HG03571 (cell line): ENCODE measurements around the gene TEX51.

Experiments used
- ATAC-seq: cut with Tn5 transposase; IDR thresholded peaks from one replicate; pipeline ENCODE4 v1.9.1; 2021; ENCODE audit not compliant: unreplicated experiment

TEX51 gene

DNA sequence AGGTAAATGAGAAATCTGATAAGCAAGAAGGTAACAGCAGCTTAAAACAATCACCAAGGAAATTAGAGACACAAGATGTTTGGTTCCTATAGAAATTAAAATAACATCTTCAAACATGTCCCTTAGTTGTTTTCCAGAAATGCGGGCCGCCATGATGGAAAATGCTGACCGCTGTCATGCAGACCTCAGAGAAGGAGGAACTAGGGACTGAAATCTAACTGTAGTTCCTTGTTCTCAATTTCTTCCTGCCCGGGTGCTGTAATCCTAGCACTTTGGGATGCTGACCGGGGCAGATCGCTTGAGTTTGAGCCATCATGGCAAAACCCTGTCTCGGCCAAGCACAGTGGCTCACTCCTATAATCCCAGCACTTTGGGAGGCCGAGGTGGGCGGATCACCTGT, 51.1 kb downstream of the TEX51 start:
- ATAC-seq: no peak

DNA sequence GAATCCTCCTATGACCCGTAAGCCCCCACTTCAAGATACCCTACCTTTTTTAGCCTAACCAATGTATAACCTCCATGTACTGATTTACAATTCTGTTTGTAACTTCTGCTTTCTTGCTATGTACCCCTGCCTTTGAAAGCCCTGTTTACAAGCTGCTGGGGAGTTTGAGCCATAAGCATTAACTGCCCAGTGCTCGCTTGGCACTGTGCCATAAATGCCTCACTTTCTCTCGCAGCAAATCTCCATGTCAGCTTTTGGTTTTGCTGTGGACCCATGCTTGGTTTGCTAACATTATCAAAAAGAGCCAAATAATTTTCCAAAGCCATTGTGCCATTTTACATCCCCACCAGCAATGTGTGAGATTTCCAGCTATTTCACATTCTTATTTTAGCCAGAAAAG, 51.8 kb downstream of the TEX51 start:
- no peak for ATAC-seq
